Posterior cingulate gyrus (tissue), 11 donors: Measurements from ENCODE around the gene CFAP73.
"Not testable (repeated sequence)": the region's sequence is repeated elsewhere in the genome, so short reads cannot be mapped to it uniquely, and the experiment has no call there.

Experiments
- DNase-seq, 10 donors: peaks; one replicate each; pipeline versions ENCODE4 v3.0.0 to v3.0.0-alpha.2; 2020 to 2021; ENCODE audit warnings: mixed read lengths in 3 of 10
- intact Hi-C: fragments of 100-400 bp; cut with DNase I; formaldehyde crosslinking; loops from one replicate; pipeline ENCODE4 v1.15.1; 2023

CFAP73 gene

DNA sequence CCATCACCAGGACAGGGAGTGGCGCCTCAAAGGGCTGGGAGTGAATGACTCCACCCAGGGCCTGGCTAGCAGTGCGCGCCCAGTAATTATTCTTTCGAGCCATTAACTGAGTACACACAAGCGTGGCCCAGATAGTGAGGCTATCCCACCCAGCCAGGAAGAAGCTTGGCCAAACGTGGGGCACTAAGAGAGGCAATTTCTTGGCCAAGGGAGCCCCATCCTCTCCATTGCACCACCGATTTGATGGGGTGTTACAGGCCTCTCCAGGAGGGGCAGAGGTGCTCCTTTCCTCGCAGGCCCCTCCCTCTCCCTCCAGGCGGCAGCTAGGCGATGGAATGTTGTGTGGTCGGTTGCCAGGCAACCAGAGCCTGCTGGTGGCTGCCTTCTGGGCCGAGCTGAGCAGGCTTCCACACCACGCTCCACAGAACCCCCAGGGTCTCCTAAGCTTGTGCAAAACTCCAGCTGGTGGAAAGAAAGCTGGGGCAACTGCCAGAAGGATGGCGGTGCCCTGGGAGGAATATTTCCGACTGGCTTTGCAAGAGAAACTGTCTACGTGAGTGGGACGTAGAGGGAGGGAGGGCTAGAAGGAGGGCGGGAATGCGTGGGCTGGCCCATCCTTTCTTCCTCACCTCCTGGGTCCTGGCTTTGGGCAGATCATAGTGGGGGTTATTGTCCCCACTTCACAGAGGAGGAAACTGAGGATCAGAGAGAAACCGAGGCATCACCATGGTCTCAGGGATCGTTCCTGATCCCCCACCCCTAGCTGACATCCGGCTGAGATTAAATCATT is at the start of gene CFAP73:
TSS of gene CFAP73 (plus strand) at position 364 of the 790 bp plus-strand sequence. CDS start at position 498, 134 bp downstream.
- intact Hi-C loops, result loop anchor here (10.0 kb wide), 1 partner anchor 55 kb away; no protein-coding TSS in a partner anchor
- peak in 9 of 10 donors; percentile 63 to 97 (median 78) for DNase-seq

DNA sequence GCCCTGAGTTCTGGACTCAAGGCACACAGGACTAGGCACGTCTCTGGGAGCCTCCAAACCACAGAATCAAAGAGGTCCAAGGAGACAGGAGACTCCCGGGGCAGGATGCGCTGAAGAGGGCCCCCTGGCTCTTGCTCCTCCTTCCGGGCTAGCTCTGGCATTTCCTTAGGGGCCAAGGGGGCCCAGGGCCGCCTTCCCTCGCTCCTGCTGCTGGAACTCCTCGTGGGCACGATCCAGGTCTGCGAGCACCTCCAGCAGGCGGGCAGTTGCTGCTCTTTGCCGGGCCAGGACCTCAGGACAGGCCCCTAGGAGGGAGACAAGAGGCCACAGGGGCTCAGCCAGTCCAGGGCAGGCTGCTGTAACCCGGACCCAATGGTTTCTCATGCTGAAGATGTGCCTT is 49.8 kb upstream of the CFAP73 start:
- DNase-seq, result peak in 1 of 10 donors; percentile 39
- intact Hi-C loops, result loop anchor here (2.0 to 10.0 kb wide), 2 partner anchors 51 to 55 kb away; no protein-coding TSS in a partner anchor

DNA sequence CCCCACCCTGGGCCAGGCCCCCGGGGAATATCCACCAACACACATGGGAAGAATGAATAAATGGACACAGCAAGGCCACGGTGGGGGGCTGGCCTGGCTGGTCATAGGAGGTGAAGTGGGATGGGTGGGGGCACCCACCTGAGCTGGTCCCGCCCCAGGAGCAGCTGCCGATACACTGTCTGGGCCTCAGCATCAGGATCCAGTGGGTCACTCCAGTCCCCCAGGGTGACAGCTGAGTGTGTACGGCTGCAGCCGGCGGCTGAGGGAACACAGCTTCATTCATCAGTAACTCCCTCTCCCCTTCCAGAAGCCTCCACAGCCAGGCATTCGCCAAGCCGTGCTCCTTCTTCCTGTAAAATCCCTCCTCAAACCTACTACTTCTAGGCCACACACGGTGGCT is 47.8 kb upstream of the CFAP73 start:
- DNase-seq, result peak in 2 of 10 donors; percentile 57 to 91
- intact Hi-C loops, result no loop called here

- DNase-seq, result peak in 1 of 10 donors; percentile 13
- intact Hi-C loops, result no loop called here
Measured at GRCh38 chr12:113102811-113103210, 46.7 kb upstream of the CFAP73 start.

- intact Hi-C loops, result no loop called here
- DNase-seq, result peak in 5 of 10 donors; percentile 24 to 92 (median 85)
Measured at GRCh38 chr12:113103756-113104450, 45.6 kb upstream of the CFAP73 start.

GRCh38 chr12:113104953-113105510 is 44.5 kb upstream of the CFAP73 start:
- intact Hi-C loops, result no loop called here
- peak in 2 of 10 donors; percentile 2 to 59 for DNase-seq

DNA sequence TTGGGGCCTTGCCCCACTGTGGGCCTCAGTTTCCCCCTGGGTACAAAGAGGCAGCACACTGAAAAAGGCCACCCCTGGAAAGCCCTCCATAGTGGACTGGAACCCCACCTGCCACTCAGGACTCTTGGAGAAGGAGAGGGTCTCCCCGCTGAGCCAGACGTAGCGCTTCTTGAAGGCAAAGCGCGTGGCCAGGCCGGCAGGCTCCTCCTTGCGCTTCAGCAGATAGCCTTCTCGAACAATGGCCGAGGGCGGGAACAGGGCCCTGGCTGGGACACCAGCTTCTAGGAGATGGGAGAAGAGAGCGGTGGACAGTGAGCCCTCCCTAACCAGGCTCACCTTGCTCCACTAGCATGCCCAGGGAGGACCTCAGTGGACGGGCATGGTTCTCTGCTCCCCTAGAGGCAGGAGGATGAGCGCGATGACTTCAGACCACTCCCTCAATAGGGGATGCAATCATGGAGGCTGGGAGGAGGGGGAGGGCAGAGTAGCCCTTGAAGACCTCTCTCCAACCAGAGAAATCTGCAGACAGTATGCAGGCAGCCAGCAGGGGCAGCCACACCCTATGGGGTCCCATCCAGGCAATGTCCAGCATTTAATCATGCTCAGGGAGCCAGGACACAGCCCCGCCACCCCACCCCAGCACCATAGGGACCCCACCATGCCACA is 43.8 kb upstream of the CFAP73 start:
- intact Hi-C loops, result no loop called here
- DNase-seq, result peak in 1 of 10 donors; percentile 31

- intact Hi-C loops, result no loop called here
- DNase-seq, result peak in 1 of 10 donors; percentile 3
Measured at GRCh38 chr12:113106361-113106760, 43.2 kb upstream of the CFAP73 start.

- DNase-seq, result peak in 1 of 10 donors; percentile 10
- intact Hi-C loops, result no loop called here
Measured at GRCh38 chr12:113108308-113108707, 41.2 kb upstream of the CFAP73 start.

DNA sequence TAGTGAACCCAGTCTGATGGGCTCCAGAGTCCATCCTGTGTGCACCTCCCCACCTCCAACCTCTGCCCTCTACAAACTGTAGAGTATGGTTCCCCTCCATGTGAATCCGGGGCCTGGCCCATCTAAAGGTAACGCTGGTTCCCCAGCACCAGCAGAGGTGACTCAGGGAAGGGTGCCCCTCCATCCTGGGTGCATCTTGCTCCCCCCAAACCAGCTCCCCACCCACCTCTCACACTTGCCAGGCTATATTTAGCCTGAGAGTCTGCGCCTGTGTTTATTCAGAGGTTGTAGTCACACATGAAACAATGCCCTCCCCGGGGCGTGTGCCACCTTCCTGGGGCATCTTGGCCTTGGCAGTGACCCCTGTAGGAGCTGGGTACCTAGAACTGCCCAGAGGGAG is 40.2 kb upstream of the CFAP73 start:
- peak in 1 of 10 donors; percentile 56 for DNase-seq
- intact Hi-C loops, result no loop called here

DNA sequence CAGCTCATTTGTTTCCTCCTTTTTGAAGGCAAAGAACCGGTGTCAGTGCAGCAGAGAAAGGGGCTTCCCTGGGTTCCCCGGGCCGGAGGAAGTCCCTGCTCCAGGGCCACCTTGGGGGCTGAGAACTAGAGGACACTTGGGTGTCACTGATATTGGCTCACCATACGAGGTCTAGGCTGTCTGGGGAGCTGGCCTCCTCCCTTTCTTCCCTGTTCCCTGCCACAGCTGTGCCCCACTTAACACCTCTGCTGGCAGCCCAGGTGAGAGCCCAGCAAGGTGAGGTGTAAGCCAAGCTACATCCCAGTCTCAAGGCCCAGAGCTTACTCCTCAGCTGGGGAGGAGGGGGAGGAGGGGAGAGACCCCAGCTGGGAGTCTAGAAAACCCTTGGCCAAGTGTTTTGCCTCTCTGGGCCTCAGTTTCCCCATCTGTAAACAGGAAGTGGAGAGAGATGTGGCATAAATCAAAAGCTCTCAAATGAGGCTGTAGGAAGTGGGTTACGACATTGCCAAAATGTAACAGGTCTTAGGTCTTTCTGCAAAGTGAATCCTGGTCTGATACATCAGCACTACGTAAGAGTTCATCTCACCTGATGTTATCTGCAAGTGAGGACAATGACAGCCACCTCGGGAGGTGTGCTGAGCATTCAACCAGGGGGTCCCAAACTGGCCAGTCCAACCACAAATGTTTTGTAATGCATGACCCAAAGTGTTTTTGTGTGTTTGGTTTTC is 39.5 kb upstream of the CFAP73 start:
- peak in 1 of 10 donors; percentile 42 for DNase-seq
- intact Hi-C loops, result no loop called here

DNA sequence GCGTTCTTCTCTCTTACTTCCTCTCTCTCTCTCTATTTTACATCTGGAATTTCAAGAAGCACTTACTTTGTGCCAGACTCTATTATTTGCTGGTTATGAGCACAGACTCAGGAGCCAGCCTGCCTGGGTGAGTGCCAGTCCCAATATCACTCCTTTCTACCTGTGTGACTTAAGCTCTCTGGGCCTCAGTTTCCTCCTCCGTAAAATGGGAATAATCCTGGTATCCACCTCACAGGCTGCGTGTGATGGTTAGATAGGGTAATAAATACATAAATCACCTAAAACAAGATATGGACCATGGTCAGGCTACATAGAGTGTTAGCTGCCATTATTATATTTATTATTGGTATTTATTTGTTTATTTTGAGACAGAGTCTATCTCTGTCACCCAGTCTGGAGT is 38.3 kb upstream of the CFAP73 start:
- intact Hi-C loops, result no loop called here

DNA sequence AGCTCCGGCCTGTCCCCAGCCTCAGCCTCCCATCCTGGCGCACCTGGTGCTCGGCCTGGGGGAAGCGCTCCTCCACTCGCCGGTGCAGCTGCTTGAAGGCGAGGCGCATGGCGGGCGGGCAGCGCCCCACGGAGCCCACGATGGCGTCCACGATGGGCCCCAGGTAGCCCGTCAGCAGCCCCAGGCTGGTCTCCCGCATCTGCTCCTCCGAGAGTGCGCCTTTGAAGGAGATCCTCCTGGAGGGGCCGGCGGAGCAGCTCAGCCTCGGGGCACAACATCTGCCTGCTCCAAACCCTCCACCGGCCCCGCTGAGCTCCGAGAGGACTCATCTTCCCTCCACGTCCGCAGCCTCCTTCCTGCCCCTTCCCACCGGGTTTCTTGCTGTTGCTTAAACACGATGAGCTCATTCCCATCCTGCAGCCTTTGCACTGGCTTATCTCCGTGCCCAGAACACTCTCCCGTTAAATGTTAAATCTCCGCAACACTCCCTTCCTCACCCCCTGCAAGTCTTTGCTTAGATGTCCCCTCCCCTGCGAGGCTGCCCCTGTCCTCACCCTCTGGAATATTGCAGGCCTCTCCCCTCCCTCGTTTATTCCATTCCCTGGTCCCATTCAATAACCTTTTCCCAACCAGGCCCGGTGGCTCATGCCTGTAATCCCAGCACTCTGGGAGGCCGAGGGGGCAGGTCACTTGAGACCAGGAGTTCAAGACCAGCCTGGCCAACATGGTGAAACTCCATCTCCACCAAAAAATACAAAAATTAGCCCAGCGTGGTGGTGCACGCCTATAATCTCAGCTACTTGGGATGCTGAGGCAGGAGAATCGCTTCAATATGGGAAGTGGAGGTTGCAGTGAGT is 37.3 kb upstream of the CFAP73 start:
- DNase-seq, result peak in 2 of 10 donors; percentile 63 to 83
- intact Hi-C loops, result no loop called here

More for the DNA sequence above, 38.3 kb upstream of the CFAP73 start:
- peak in 1 of 10 donors; percentile 29 for DNase-seq

- intact Hi-C loops, result no loop called here
- no peak for DNase-seq
Measured at GRCh38 chr12:113113397-113113796, 36.1 kb upstream of the CFAP73 start.

DNA sequence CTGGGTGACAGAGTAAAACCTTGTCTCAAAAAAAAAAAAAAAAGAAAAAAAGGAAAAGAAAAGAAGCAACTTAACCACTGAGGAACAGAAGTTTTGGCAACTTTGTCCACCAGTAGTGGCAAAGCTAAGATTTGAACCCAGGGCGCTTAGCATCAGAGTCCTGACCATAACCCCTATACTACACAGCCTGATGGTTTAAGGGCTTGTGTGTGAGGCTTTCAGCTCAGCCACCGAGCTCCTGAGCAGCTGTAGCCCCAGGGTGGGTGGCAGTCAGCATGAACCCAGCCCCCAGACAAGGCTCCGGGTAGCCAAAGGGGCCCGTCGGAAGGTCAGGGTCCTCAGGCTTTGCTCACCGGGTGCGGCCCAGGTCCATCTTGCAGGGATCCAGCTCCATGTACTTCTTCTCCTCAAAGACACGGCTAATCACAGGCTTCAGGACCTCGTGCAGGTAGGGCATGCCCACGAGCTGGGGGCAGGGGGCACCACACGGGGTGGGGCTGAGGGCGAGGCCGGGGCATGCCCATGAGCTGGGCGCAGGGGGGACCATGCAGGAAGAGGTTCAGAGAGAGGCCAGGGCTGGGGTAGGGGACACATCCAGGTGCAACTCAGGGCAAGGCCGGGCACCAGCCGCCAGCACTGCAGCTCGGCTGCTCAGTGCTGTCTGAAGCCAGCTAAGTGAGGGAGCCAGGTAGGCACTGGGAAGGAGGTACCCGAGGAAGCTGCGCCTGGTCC is 34.9 kb upstream of the CFAP73 start:
- intact Hi-C loops, result no loop called here
- DNase-seq, result peak in 3 of 10 donors; percentile 47 to 71 (median 66)

DNA sequence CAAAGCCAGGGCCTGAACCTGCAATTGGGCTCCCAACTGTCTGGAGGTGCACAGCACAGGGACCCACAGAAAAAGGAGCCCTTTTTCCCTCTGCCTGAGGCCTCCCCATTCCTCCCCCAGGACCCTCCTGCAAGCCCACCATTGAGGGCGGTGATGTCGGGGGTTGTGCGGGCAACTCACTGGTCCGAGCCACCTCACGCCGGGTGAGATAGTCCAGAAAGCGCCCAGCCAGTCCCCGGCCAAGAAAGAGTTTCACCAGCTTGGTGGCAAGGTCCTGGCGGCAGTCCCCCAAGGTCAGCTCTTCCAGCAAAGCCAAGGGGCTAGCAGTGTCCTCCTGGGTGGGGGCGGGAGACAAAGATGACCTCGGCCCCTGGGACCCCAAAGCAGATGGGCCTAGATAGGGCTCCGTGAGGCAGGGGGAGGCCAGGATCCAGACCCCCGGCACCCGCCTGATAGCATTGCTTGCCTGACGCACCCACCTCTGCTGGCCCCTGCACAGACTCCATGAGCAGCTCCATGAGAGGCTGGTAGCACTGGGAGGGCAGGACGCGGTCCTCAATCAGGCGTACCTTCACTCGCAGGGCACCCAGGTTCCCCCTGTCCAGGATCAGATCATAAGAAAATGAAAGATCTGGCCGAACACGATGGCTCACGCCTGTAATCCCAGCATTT is 33.9 kb upstream of the CFAP73 start:
- intact Hi-C loops, result no loop called here
- DNase-seq, result peak in 2 of 10 donors; percentile 59 to 72

- DNase-seq, result peak in 5 of 10 donors; percentile 52 to 89 (median 75)
- intact Hi-C loops, result no loop called here
Measured at GRCh38 chr12:113116875-113117274, 32.6 kb upstream of the CFAP73 start.

DNA sequence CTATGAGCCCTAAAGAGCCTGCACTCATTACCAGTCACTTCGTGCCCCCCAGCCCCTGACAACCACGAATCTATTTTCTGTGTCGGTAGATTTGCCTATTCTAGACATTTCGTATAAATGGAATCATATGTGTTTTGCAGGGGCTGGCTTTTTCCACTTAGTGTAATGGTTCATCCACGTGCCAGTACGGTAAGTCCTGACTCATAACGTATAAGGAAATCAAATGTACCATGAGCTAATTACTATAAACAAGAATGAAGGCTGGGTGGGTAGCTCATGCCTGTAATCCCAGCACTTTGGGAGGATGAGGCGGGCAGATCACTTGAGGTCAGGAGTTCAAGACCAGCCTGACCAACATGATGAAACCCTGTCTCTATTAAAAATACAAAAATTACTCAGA is 31.8 kb upstream of the CFAP73 start:
- intact Hi-C loops, result not testable (repeated sequence)

More for the DNA sequence above, 31.8 kb upstream of the CFAP73 start:
- DNase-seq, result peak in 1 of 10 donors; percentile 4
